Peyer's patch (tissue), 4 donors: ENCODE results near the gene ST7.

Experiments used
- CTCF ChIP-seq, 6 experiments: fragments of 450-650 bp in 4 of 6; fragments of 200-600 bp in 2 of 6; sonication (generic) in 1 of 6; IDR thresholded peaks; one replicate each; pipeline ENCODE4 v1.5.1; 2017 to 2019; ENCODE audit warnings: antibody characterized with exemption in 6 of 6, mild to moderate bottlenecking in 3 of 6, moderate library complexity in 1 of 6
- POLR2A ChIP-seq, 2 donors: fragments of 450-650 bp; IDR thresholded peaks; one replicate each; pipeline ENCODE4 v1.5.1; 2017; ENCODE audit warnings: antibody characterized with exemption in 2 of 2, mild to moderate bottlenecking in 2 of 2, moderate library complexity in 2 of 2

- TF ChIP-seq POLR2A (IDR thresholded peaks at IDR 0.05) (no peak), CTCF (IDR thresholded peaks at IDR 0.05) (no peak)
Observed at GRCh38 chr7:117145333-117145732, 192.0 kb downstream of the ST7 start.
